Bladder microvascular endothelial cell (primary cell): ENCODE measurements around the gene RILP. TPM values are rescaled to one million over a fixed set of nuclear protein-coding genes. Genes with fewer than 3 reads are reported as not detected.

ENCODE experiments used
- total RNA-seq: library from RNA; depleted of rRNA; stranded (reverse); fragments of >200 nt; gene quantifications from 2 replicates; pipeline ENCODE4 v1.2.3, GENCODE V29; 2014

RILP gene, protein sequence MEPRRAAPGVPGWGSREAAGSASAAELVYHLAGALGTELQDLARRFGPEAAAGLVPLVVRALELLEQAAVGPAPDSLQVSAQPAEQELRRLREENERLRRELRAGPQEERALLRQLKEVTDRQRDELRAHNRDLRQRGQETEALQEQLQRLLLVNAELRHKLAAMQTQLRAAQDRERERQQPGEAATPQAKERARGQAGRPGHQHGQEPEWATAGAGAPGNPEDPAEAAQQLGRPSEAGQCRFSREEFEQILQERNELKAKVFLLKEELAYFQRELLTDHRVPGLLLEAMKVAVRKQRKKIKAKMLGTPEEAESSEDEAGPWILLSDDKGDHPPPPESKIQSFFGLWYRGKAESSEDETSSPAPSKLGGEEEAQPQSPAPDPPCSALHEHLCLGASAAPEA
- 10.1 and 12.3 TPM in 2 replicates for total RNA-seq

DNA sequence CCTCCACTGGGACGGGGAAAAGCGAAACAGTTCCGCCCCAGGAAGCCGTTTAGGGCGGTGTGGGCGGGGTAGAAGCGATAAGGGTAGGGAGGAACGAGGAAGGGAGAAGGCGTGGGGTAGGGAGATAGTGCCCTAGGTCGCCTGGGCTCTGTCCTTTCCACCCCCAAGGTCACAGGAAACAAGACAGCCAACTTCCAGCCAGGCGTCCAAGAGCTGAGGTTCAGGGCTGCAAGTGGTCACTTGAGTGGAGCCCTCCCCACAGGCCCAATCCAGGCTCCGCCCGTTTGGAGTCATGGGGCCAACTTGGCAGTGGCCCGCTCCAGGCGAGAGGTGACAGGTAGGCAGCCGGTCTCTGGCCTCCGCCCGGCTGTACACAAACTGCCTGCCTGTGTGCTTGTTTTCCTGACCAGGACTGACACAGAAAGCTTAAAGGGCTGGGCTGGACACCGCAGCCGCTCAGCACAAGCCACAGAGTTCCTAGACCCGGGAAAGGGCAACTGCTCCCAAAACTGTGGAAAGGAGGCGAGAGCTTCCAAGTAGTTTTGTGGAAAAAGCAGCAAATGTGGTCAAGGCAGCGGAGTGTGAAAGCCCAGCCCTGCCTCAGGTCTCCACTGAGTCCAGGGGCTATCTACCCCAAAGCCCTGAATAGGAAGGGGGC lies at the start of gene RILP:
RILP (minus strand) TSS at position 23 of the 658 bp plus-strand sequence. CDS start 62 bp downstream, outside the sequence.

DNA sequence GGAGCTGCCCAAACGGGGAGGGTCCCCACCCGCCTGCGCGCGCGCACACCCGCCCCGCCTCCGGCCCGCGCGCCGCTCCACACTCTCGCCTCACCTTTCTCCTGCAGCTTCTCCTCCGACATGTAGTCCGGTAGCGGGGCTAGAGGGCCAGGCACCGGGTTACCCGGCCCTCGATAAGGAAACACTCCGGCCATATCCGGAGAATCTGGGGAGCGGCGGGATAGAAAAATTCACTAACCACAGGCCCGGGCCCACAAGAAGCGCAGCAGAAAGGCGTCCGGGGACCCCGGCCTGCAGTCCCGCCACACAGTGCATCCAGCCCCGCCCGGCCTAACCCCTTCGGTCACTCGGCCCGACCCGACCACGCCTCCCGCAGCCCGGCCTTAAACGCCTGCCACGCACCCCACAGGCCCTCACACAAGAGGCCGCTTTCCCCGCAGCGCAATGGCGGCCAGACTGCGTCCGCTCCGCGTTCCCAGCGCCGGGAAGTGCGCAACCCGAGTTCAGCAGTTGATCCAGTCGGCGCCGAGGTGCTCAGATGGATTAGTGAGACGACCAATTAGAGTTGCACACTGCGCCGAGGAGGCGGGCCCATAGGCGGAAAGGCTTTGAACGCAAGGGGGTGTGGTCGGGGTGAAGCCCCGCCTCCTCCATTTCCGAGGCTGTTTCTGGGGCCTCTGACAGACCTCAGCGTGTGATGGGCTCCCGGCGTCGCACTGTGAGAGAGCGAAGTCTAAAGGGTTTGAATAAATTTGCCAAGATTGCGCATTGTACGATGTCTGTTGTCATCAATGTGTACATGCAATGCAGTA lies 34.9 kb upstream of the RILP start, which contains the start of gene PRPF8:
PRPF8 (minus strand) TSS at position 490 of the 812 bp plus-strand sequence; CDS start at position 194, 296 bp downstream.

DNA sequence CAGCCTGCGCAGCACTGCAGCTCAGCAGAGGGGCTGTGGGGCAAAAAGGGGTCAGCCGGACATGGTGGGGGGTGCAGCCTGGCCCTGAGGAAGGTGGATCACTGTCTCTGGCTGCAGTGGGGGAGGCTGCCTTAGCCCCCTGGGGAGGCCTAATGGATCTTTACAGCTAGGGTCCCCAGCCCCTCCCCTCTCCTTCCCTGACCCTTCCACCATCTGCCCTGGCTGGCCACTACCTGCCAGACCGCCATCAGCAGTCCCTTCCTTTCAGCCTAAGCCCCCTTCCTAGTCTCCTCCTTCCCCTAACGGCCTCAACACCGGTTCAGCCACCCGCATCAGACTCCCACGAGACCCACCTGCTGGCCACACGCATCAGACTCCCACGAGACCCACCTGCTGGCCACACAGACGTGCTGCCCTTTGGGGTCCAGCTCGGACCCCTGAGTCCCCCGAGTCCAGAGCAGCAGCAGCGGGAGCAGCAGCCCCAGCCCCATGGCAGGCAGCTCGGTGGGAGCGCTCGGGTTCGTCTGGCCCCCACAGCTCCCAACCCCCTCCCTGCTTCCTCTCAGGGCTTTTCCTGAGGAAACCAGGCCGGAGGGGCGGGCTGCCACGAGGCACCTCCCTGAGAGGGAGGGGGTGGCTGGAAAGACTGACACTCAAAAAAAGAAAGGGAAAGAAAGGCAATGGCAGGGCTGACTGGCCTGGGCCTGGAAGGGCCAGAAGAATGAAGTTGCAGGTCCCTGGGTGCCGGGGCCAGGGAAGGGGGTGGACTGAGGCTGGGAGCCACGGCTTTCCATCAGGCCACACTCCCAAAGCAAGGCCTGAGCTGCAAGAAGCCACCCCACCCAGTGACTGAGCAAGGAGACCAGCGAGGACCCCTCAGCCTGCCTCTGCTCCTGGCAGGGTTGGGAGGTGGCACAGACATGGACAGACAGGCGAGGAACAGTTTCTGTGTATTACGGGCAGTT lies 4.2 kb downstream of the RILP start, which contains the start of gene SCARF1:
SCARF1 (minus strand) TSS at position 526 of the 965 bp plus-strand sequence; CDS start at position 491, 35 bp downstream.

DNA sequence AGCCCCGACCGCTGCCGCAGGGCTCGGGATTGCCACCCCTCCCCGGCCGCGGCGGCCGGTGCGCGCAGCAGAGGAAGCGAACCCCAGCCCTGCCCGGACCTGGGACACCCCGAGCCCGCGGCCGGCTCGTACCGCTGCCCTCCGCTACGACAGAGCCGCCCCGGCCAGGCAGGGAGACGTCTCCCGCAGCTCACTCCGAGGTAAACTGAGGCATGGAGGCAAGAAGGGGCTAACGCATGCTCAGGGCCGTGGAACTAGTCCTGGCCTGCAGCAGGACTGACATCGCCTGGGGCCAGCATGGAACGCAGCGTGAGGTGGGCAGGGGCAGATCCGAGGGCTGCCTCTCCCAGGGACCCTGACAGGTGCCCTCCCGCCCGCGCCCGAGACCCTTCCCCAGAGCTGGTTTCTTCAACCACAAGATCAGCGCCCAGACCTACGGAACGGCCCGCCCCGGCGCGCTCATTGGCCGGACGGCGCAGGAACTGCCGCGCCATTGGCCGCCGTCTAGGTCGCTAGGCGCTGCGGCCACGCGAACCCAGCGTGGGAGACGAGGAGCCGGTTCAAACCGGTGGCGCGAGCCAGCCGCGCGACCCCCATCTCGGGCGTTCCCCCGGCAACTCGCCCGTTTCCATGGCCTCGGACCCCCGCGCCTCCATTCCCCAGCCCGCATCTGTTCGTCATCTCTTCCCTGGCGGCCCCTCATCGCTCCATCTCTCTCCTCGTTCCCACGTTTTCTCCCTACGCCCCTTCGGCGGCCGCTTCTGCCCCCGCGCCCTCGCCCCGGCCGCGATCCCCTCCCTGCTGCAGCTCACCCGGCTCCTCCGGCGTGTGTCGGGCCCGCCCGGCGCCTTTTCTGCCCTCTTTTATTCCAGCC lies 21.4 kb downstream of the RILP start, which contains the start of gene SLC43A2:
SLC43A2 (minus strand) TSS at position 853 of the 874 bp plus-strand sequence. CDS start 960 bp downstream, outside the sequence.

Other genes starting within 250 kb of the RILP start
- 335 and 507 TPM in 2 replicates for gene YWHAE, start 249.6 kb downstream of the RILP start, total RNA-seq
- gene CRK, start 193.6 kb downstream of the RILP start, total RNA-seq, result 110 and 128 TPM in 2 replicates
- 154 and 424 TPM in 2 replicates for gene MYO1C, start 157.2 kb downstream of the RILP start, total RNA-seq
- gene INPP5K, start 133.3 kb downstream of the RILP start, total RNA-seq, result 45.9 and 58.3 TPM in 2 replicates
- 17.3 and 23.2 TPM in 2 replicates for gene PITPNA, start 87.1 kb downstream of the RILP start, total RNA-seq
- gene SLC43A2, start 21.0 kb downstream of the RILP start, total RNA-seq, result 8.3 and 46.6 TPM in 2 replicates
- 82.4 and 99.5 TPM in 2 replicates for gene SCARF1, start 4.1 kb downstream of the RILP start, total RNA-seq
- 82.1 and 190 TPM in 2 replicates for gene PRPF8, start 35.0 kb upstream of the RILP start, total RNA-seq
- gene TLCD2, start 60.5 kb upstream of the RILP start, total RNA-seq, result 1.3 and 1.4 TPM in 2 replicates
- 14.9 and 25.6 TPM in 2 replicates for gene WDR81, start 74.8 kb upstream of the RILP start, total RNA-seq
- 0.49 TPM in 1 of 2 replicates, not detected in the other for gene SERPINF2, start 93.0 kb upstream of the RILP start, total RNA-seq
- 0.16 TPM in 1 of 2 replicates, not detected in the other for gene SERPINF1, start 112.2 kb upstream of the RILP start, total RNA-seq
- 6.5 and 13.7 TPM in 2 replicates for gene SMYD4, start 180.0 kb upstream of the RILP start, total RNA-seq
- 35.9 and 64.1 TPM in 2 replicates for gene RPA1, start 180.1 kb upstream of the RILP start, total RNA-seq